Activated CD4-positive, alpha-beta T cell treated with anti-CD3 and anti-CD28 coated beads for 48 hours (primary cell): ENCODE measurements around the gene AVPI1.

Experiments used
- DNase-seq: peaks from one replicate; pipeline ENCODE4 v3.0.0-alpha.2; 2020

AVPI1 gene

GRCh38 chr10:97686962-97687784 lies at the start of gene AVPI1:
Gene AVPI1 (minus strand): TSS chr10:97687241. CDS start chr10:97679905, 7,336 bp downstream.
- DNase-seq: peak; percentile 95

- no peak for DNase-seq
Measured at GRCh38 chr10:97736403-97736901, 49.4 kb upstream of the AVPI1 start.

GRCh38 chr10:97734021-97734420 lies 47.0 kb upstream of the AVPI1 start:
- no peak for DNase-seq

GRCh38 chr10:97733256-97733655 lies 46.2 kb upstream of the AVPI1 start:
- DNase-seq: no peak

- no peak for DNase-seq
Measured at GRCh38 chr10:97732052-97732359, 45.0 kb upstream of the AVPI1 start.

- DNase-seq: peak; percentile 63
Measured at GRCh38 chr10:97731346-97732051, 44.5 kb upstream of the AVPI1 start.

GRCh38 chr10:97729014-97729413 lies 42.0 kb upstream of the AVPI1 start:
- DNase-seq: no peak

GRCh38 chr10:97726636-97727178 lies 39.7 kb upstream of the AVPI1 start:
- no peak for DNase-seq

GRCh38 chr10:97724341-97724941 lies 37.4 kb upstream of the AVPI1 start:
- no peak for DNase-seq

- DNase-seq: no peak
Measured at GRCh38 chr10:97723001-97723400, 36.0 kb upstream of the AVPI1 start.

GRCh38 chr10:97721871-97722780 lies 35.1 kb upstream of the AVPI1 start:
- DNase-seq: no peak

GRCh38 chr10:97719602-97720001 lies 32.6 kb upstream of the AVPI1 start:
- DNase-seq: no peak

- DNase-seq: no peak
Measured at GRCh38 chr10:97718659-97719142, 31.7 kb upstream of the AVPI1 start.

GRCh38 chr10:97718178-97718577 lies 31.1 kb upstream of the AVPI1 start:
- DNase-seq: no peak

GRCh38 chr10:97717627-97718026 lies 30.6 kb upstream of the AVPI1 start:
- DNase-seq: no peak

- no peak for DNase-seq
Measured at GRCh38 chr10:97715259-97715874, 28.3 kb upstream of the AVPI1 start.

- peak; percentile 42 for DNase-seq
Measured at GRCh38 chr10:97714401-97715258, 27.6 kb upstream of the AVPI1 start.

- DNase-seq: peak; percentile 63
Measured at GRCh38 chr10:97713826-97714400, 26.9 kb upstream of the AVPI1 start.

- peak; percentile 17 for DNase-seq
Measured at GRCh38 chr10:97713339-97713825, 26.3 kb upstream of the AVPI1 start, which contains the start of gene MARVELD1. Gene MARVELD1 (plus strand): TSS chr10:97713730. CDS start chr10:97713877, 147 bp downstream.
